Measurements from ENCODE around the gene FBXO3.
"Not testable (repeated sequence)": the region's sequence is repeated elsewhere in the genome, so short reads cannot be mapped to it uniquely, and the experiment has no call there.

Gene FBXO3

DNA sequence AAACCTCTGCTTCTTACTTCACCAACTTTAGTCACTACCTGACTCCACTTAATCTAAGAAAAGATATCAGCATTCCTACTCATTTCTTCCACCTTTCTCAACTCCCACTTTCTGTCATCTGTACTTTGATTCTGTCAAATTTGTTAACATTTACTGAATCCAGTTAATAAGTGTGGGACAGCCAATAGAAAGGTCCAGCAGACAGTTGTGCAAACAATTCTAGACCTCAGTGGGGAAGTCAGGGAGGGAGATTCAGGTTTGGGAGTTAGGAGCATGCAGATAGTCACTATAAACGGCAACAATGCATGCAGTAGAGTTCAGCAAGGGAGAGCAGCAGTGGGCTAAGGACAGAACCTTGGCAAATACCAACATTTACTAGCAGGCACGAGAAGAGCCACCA lies 4.1 kb downstream of the FBXO3 start:
- no peak for DNase-seq

DNA sequence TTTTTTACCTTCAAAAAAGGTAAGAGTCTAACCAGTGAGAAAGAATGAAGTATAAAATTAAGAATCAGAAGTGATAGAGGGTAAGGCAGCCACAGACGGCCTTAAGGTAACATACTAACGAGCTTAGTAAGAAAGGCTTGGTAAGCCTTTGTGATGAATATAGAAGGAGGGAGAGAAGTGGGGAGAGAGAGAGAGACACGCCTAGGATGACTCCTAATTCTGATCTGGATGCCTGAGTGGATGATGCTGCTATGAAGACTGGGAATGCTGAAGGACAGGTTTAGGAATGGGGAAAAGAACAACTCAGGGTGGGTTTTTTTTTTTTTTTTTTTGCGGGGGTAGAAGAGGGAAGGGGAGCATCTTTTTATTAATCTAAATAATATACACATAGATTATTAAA lies 4.8 kb downstream of the FBXO3 start:
- no peak for DNase-seq

DNA sequence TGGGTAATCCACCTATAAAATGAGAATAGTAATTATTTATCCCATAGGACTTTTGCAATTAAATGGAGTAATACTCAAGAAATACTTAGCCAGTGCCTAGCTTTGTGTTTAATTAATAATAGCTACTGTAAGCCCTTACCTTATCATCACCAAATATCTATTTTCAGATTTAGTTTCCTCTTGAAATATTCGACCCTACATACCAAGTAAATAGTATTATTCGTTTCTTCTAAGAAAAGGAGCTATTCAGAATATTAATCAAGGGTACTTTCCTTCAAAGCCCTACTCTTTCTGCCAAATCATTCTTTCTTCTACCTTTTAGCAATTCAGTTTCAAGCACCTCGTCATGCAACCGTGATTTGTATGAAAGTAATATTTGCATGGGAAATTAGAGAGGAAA lies 6.7 kb downstream of the FBXO3 start:
- DNase-seq = no peak

DNA sequence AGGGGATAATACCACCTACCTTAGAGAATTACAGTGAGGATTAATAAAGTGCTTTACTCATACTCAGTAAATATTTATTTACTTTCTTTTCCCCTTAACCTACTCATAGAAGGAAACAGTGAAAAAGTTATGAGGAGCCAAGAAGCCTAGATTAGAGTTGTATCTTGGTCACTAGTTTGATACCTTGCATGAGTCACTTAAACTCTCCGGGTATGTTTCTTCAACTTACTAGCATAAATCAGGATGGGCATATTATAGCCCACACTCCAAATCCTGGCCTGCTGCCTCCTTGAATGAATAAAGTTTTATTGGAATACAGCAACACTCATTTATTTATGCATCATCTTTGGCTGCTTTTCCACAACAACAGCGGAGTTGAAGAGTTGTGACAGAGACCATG lies 8.2 kb downstream of the FBXO3 start:
- no peak for DNase-seq

DNA sequence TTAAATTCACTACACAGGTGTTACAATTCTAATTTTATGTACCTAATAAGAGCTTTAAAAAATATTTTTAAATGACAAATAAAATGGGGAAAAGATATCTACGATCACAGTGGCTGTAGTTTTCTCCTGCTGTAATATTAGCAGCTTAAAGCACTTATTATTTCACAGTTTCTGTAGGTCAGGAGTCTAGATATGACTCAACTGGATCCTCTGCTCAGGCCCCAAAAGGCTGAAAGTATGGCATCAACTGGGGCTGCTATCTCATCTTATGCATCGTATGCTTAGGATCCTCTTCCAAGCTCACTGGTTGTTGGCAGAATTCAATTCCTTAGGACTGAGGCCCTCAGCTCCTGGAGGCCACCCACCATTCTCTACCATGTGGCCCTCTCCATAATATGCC lies 12.8 kb downstream of the FBXO3 start:
- DNase-seq = no peak

DNA sequence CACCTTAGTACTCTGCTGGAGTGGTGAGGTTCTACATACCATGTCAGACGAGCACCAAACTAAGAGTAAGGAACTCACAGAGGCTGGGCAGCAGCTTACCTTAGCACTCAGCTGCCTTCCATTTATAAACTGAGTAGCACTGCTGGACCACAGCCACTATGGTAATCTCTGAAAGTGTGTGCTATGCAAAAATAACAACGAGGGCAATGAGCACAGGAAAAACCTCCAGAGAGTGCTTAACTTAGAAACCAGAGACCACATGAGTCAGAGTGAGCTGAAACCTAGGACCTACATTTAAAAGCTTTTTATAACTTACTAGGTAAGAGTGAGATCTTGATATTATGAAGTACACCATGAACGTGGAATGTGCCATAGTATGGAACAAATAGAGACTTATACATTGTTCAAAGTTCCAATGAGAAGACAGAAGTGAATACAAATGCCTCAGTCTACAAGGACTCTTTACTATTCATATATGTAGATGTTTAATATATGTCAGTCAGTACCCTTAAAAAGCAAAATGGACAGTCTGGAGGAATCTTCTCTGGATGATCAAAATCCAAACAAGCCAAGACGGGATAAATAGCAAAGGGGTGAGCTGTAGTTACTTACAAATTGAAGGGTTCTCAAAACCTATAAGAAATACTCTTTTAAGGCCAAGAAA lies 20.9 kb downstream of the FBXO3 start:
- no peak for DNase-seq

DNA sequence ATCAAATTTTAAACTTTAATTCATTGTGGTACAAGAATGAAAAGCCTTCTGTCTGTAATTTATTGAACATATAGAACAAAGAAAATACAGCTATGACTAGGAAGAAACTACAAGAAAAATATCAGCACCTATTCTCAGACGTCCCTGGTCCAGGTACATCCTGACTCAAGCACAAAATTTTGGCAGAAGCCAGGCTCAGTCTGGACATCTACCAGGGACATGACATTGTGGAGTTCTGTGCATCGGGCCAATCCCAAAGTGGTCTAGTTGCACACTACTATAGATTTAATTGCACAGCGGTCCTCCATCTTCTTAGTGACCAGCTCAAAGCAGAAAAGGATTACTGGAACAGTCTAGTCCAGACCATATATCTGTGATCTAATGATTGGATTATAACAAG lies 22.4 kb downstream of the FBXO3 start:
- DNase-seq = no peak

DNA sequence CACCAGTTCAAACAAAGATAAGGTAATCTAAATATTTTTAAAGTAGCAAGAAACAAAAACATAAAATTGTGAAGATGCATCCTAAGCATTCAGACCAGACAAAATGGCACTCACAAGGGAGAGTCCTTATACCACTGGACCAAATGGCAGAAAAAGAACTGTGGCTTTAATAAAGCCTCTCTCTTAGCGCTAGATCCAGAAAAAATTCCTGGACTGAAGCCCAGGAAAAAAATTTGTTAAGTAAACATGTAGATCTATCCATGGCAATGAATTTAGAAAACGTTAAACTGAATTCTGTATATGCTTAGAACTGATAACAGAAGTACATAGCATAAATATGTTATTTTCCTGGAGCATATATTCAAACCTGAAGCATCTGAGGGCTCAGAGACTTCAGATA lies 26.3 kb downstream of the FBXO3 start:
- no peak for DNase-seq

DNA sequence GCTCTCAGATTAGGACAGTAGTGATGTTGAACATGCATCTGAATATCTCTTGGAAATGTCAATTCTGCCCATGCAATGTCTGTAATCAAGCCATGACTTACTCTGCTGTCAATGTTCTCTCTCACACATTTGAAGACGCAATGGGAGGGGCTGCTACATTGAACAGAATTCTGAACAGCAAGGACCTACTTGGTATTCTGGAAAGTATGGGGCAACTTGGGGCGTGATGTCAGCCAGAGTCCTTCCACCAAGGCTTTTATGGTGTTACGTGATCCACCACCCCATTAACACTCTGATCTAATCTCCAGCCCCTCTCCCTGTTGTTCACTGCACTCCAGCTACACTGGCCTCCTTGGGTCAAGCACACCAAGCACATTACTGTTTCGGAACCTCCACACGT lies 31.0 kb downstream of the FBXO3 start:
- no peak for DNase-seq

DNA sequence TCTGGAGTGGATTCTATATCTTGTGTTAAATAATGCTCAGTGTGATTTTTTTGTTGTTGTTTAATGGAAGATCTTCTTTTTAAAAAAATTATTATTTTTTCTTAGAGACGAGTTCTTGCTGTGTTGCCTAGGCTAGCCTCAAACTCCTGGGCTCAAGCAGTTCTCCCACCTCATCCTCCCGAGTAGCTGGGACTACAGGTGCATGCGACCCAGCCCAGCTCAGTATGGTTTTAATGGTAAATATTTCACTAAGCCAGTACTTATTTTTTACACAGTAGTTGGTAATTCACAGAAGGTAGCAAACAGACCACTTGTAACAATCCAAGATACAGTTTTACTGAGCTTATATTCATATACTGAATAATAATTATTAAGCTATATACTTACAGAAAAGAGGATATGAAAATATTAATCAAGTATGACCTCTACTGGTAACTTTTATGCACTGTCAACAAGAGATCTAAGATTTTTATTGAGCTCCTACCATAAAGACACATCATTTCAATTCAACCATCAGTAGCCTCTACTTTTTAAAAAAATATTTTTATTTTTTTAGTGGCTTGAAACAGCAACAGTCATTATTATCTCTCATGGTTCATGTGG lies 32.0 kb downstream of the FBXO3 start:
- no peak for DNase-seq

DNA sequence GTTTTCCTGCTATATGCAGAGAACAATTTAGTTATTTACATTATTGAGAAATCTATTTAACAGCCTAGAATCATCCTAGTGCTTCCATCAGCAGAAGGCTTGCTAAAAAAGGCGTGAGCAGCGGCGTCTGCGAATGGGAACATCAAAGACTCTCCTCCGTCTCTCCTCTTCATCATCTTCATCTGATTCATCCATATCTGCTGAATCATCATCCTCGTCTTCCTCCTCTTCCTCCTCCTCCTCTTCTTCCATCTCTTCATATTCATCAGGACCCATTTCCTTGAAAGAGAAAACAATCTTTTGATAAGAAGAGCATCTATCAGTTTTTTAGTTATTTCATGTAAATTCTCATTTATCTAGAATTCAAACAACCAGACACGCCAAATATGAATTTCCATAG lies 32.5 kb downstream of the FBXO3 start:
- no peak for DNase-seq

DNA sequence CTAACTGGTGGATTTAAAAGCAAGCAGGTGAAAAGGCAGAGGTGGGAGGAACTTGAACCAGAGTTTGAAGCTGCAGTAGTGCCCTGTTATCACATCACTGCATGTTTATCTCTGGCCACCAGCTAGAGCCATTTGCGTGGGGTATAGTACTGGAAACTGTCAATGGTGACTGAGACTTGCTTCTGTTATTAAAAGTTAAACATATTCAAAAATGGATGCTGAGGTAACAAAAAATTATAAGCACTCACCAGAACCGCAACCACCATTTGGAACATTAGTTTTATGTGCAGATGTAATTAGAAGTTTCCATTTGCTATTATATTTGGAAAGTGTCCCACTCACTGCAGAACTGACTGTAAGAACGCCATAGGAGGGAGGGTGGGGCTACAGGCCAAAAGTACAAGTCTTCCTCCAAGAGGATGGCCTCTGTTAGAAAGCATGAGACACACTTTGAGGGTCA lies 36.9 kb downstream of the FBXO3 start:
- no peak for DNase-seq

DNA sequence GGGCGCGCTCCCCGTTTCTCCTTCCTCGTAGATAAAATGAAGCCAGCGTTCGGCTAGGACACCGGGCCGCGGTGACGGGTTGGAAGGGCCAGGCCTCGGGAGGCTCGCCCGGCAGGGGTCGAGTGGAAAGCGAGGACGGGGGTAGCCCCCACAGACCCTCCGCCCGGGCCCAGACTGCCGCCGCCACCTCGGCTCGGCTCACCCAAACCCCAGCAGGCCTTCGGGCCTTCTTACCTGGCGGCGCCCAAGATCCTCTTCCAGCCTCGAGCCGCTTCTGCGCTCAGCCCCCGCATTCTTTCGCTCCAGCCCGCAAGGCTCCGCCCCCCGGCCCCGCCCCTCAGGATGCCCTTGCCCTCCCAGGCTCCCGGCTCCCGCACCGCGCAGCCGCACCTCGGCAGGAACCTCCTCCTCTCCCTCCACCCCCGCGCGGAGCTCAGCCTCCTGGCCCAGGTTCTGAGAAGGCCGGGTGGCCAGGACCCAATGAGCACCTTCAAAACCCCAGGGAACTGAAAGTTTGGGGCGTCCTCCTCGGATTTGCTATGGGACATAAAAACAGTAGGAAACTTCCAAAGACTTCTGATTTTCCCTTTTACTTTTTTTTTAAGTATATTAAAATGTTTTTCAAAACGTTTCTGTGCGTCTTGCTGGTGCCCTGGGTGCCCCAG lies 38.0 kb downstream of the FBXO3 start, which contains the start of gene CD59:
Gene CD59, minus strand, starts transcription at position 276 of the 665 bp plus-strand sequence. CDS start 13,978 bp downstream, outside the sequence.
- peak; percentile 79 for DNase-seq

DNA sequence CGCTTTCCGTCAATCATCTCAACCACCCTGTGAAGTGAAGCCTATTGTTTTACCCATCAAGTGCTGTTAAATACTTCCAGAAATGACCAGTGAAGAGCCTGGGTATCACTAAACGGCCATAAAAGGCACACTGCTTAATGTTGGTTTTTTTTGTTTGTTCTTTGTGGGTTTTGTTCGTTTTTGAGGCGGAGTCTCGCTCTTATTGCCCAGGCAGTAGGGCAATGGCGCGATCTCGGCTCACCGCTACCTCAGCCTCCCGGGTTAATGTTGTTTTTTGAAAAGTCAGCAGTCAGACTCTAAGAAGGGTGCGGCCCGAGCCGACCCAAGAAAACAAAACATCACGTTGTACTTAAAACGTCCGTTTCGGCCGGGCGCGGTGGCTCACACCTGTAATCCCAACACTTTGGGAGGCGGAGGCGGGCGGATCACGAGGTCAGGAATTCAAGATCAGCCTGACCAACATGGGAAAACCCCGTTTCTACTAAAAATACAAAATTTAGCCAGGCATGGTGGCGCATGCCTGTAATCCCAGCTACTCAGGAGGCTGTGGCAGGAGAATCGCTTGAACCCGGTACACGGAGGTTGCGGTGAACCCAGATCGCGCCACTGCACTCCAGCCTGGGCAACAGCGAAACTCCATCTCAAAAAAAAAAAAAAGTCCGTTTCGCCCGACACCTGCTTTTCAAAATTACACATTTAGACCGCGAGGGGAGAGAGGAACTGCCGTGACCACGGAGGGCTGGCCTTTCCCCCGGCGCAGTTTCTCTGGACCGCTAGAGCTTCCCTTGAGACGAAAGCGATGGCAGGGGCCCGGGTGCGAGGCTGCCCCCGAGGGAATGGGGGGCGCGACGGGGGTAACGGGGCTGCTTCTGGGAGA lies 38.8 kb downstream of the FBXO3 start:
- DNase-seq = peak; percentile 25

DNA sequence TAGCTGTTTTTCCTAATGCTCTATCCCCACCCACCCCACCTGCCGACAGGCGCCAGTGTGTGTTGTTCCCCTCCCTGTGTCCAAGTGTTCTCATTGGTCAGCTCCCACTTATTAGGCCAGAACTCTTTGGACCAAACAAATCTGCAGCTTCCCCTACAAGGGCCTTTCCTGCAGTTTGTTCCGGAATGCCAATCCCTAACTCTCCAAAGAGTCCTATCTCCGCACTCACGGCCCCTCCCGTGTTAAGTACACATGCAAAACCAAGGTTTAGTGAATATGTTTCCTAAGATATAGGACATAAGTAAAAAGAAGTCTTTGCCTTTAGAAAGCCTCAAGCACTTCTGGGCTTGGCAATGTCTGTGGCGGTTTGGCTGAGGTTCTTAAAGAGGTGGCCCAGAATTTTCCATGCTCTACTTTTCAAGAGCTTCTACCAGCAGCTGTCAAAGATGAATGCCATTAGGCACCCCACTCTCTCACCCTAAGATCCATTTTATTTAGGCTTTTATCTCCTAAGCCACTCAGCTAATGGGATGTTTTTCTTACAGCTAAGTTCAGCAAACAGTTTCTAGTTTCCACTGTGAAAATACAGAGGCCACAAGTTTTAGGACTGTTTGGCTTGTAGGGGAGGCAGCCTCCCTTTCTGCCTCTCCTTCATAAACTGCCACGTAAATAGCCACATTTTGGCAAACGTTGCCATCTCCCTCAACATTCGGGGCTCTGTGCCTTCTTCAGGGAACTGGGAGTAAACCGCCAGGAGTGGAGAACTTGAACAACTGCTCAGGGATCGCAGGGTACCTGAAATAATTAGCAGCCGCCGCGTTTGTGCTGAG lies 39.7 kb downstream of the FBXO3 start:
- no peak for DNase-seq

DNA sequence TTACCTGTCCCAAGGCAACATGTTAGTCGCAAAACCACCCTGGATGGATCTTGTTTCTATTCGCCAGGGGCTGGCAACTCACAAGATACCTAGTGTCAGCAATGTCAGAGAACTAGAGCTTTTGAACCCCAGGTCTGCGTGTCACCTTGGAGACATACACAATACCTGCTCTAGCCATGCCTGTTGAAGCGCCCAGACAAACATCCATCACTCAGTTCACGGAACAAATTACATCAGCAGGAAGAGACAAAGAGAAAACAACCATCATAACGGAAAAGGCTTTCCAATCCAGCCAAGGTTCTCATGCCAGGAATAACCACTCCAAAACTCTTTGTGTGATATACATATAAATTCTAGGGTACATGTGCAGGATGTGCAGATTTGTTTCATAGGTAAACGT lies 40.3 kb downstream of the FBXO3 start:
- DNase-seq = no peak

DNA sequence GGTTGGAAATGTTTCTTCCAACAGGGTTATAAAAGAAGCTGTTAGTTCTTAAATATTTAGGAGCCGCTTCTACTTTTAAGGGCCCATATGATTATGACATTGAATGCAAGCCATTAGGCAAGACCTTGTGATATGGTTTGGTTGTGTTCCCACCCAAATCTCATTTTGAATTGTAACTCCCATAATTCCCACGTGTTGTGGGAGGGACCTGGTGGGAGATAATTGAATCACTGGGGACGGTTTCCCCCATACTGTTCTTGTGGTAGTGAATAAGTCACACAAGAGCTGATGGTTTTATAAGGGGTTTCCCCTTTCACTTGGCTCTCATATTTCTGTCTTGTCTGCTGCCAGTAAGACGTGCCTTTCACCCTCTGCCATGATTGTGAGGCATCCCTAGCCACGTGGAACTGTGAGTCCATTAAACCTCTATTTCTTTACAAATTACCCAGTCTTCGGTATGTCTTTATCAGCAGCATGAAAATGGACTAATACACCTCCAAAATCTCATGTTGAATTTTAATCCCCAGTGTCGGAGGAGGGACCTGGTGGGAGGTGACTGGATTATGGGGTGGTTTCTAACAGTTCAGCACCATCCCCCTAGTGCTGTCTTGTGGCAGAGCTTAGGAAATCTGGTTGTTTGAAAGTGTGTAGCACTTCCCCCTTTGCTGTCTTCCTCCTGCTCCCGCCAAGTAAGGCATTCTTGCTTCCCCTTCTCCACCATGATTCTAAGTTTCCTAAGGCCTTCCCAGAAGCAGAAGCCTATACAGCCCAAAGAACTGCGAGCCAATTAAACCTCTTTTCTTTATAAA lies 42.4 kb downstream of the FBXO3 start:
- DNase-seq = no peak

DNA sequence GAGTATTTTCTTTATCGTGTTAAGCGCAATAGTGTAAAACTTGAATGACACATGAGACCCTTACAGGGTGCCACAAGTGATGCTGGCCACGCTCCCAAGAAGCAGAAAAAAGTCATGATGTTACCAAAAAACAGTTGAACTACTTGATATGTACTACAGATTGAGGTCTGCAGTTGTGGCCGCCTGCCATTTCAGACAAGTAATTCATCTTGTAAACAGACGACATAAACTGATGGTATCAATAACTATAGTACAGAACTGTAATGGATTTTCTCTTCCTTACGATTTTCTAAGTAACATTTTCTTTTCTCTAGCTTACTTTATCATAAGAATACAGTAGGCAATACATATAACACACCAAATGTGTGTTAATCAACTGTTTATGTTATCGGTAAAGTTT lies 43.6 kb downstream of the FBXO3 start:
- no peak for DNase-seq

DNA sequence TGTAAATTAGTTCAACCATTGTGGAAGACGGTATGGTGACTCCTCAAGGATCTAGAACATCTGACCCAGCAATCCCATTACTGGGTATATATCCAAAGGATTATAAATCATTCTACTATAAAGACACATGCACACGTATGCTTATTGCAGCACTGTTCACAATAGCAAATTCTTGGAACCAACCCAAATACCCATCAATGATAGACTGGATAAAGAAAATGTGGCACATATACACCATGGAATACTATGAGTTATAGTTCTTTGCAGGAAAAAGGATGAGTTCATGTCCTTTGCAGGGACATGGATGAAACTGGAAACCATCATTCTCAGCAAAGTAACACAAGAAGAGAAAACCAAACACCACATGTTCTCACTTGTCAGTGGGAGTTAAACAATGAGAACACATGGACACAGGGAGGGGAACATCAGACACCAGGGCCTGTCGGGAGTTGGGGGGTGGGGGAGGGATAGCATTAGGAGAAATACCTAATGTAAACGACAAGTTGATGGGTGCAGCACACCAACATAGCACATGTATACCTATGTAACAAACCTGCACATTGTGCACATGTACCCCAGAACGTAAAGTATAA lies 45.2 kb downstream of the FBXO3 start:
- not testable (repeated sequence) for DNase-seq

DNA sequence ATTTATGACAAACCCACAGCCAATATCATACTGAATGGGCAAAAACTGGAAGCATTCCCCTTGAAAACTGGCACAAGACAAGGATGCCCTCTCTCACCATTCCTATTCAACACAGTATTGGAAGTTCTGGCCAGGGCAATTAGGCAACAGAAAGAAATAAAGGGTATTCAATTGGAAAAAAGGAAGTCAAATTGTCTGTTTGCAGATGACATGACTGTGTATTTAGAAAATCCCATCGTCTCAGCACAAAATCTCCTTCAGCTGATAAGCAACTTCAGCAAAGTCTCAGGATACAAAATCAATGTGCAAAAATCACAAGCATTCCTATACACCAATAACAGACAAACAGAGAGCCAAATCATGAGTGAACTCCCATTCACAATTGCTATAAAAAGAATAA lies 46.8 kb downstream of the FBXO3 start:
- not testable (repeated sequence) for DNase-seq

DNA sequence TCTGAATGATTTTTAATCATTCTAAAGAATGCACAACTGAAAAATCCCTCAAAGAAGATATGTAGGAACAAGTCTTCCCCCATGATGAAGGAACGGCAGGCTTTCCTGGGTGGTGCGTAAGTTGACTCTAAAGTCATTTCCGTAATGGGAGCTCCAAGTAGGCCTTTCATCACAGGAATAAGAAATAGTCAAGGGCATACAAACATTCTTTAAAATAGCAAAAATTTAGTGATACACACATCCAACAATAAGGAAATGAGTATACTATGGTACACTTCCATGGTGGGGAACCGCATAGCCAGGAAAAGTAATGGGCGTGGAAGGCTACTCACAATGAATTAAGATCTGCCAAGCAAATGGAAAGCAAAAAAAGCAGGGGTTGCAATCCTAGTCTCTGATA lies 48.8 kb downstream of the FBXO3 start:
- DNase-seq = no peak
